Stimulated activated CD4-positive, alpha-beta T cell treated with anti-CD3 and anti-CD28 coated beads, Interleukin-1b, Interleukin-23, amount 100 ng/mL, for 24 hours (primary cell): ENCODE results near the gene KLHL33.

Experiments used
- DNase-seq, 4 experiments: peaks; one replicate each; pipeline ENCODE4 v3.0.0-alpha.2; 2020; ENCODE audit warnings: low read depth in 4 of 4, low spot score in 1 of 4

KLHL33 gene

DNA sequence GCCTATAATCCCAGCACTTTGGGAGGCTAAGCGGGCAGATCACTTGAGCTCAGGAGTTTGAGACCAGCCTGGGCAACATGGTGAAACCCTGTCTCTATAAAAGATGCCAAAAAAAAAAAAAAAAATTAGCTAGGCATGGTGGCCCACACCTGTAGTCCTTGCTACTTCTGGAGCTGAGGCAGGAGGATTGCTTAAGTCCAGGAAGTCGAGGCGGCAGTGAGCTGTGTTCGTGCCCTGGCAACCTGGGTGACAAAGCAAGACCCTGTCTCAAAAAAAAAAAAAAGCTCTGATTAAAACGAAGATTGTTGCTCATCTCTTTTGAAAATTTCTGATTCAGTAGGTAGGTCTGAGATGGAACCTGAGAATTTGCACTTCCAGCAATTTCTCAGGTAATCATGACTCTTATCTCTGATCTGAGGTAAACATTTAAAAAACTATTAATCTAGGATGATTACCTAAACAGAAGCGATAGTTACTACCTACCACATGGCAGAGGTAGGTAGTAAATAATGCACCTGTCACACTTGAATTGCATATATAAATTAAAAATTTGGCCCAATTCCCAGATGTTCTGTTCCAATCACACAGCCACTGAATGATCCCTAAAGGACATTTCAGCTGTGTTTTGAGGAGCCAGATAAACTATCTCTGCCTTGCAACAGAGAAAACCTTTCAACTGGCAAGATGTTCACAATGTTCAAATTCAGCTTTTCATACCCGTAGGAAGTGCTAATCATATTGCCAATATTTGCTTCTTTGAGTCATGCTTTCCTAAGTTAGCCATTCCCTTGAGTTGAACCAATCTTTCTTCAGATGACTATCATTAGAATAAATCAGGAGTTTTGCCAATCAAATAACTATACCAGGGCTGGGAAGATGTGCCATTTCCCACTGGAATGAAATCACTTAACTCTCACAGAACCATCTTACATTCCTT is 18.4 kb downstream of the KLHL33 start:
- DNase-seq = no peak

DNA sequence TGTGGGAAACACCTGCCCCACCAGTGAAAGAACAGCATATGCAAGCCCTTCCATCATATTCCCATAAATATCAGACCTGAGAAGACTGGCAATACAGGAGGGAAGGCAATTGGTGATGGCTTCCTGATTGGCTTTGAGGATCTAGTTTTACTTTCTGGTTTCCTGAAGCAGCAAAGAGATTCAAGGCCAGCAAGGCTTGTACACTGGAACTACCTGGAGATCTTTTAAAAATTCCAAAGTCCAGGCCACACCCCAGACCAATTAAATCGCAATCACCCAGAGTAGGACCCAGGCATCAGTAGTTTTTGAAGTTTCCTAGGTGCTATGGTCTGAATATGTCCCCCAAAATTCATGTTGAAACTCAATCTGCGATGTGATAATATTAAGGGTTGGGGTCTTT is 19.7 kb downstream of the KLHL33 start:
- no peak for DNase-seq

DNA sequence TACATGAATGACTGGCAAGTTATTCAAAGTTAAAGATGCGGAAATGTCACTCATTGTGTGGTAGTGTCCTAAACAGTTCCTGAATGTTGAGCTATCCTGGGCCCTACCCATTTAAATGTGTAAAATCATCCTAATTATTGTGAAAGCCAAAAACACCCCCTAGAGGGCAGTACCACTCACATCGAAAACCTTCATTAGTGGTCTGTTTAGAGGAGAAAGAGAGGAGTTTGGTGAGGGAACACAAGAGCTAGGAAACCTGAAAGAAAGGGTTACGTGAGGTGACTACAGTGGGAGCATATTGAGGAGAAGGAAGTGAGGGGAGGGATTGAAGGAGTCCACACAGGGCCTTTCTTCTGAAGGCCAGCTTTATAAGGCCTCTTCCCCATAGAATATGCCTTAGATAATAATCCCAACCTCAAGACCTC is 20.2 kb downstream of the KLHL33 start:
- DNase-seq = no peak

DNA sequence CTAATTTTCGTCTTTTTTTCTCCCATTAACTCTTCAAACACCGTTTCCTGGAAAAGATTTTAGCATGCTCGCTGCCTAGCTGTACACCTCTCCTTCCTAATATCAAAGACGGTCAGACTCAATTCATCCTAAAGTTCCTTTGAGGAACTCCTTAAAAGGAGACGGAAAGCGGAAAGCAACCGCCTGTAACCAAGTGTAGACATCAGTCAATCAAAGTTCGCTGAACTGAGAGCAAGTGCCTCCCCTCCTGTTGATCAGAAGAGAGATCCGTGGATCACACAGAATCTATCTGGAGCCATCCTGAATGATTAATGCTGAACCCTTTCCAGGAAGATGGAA is 22.3 kb downstream of the KLHL33 start:
- DNase-seq = no peak

DNA sequence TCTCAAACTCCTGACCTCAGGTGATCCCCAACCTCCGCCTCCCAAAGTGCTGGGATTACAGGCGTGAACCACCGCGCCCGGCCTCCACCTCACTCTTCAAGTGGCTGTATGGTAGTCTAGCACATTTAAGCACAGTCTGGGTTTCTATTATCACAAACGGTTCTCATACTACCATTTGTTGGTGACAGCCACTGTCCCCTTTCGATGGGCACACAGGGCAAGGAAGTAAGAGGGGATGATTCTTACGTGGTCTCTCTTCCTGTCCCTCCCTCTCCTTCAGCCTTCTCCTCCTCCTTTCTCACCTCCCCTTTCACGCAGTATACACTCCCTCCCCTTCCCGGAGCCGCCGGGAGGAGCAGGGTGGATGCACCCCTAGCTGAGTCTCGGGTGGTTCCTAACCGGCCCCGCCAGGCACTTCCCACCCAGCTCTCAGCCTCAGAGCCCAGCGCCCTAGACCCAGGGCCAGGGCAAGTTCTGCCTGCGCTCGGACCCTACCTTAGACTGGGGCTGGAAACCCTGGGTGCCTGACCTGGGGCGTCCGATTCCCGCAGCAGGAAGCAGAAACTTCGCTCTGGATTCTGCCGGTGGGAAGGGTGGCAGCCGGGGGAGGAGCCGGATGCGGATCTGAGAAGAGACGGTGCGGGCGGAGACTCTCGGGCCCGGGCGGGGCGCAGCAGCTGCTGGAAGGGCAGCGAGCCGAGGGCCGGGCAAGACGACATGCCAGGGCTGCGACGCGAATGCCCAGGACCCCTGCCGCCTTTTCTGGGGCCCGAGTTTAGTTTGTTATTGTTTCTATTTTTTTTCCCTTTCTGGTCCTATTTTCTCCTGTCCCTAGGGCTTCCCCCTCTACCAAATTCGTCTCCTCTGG is 22.9 kb downstream of the KLHL33 start, which contains the start of gene TEP1:
TSS of gene TEP1 (minus strand) at position 626 of the 868 bp plus-strand sequence. CDS start 5,062 bp downstream, outside the sequence.
- peak; percentile 44 to 73 (median 58) for DNase-seq

DNA sequence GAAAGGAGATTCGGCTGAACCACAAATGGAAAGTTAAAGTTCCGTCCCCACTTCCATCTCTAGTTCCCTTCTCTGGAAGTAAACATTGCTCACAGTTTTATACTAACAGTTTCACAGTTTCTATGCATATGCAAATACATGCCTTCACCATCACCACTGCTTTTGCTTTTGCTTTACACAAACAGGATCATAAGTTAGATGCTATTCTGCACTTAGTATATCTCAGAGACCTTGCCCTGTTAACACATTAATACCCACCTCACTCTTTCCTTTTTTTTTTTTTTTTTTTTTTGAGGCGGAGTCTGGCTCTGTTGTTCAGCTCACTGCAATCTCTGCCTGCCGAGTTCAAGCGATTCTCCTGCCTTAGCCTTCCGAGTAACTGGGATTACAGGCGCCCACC is 23.6 kb downstream of the KLHL33 start:
- DNase-seq = no peak

DNA sequence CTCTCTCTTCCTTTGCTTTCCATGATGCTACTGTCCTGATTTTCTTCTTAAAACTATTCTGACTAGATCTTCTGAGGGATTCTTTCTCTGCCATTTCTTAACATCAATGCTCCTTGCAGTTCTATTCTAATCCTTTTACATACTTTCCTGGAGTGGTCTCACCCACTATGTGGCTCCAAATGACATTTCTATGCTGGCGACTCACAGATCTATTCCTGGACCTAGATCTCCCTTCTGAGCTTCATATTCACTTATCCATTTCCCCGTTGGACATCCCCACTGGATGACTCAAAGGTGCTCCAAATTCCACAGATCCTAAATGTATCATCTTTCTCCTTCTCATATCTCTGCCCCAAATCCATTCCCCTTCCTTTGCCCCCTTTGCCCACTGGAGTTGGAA is 26.7 kb downstream of the KLHL33 start:
- no peak for DNase-seq

DNA sequence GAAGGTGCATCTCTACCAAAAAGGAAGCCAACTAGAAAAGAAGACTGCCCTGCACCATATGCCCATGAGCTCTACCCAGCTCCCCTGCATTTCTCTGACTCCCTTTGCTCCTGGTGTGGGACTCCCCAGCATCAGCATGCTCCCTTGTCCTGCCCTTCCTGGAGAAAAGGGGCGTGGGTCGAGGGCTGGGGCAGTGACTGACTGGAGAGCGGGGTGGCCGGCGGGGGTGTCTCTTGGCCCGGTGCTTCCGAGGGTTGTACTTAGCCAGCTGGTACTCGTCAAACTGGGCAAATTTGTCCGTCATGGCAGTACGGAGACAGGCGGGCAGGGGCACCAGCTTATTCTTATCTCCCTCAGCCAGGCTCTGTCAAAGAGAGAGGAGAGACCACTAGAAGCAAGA is 32.4 kb downstream of the KLHL33 start:
- no peak for DNase-seq

DNA sequence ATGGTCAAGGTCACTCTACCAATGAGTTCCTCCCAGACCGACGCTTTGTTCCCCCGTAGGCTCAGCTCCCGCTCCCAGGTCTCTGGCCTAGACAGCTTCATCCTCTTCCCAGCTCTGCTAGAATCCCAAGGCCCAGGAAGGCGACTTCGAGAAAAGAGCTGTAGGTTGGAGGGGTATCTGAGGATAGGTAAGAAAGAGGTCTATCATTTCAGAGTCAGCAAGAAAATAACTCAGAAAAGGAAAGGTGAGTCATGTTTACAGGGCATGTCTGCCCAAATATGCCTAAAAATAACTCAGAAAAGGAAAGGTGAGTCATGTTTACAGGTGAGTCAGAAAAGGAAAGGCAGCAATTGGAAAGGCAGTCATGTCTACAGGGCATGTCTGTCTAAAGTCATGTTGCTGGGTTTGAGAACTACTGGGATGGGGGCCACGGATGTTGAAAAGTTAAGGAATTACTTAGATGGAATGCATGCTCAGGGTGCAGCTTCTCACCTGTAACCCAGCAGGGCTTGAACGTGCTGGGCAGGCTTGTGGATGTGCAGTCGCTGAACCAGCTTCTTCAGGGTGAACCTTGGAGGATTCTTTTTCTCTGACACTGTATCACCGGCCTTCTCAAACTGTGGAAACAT is 34.9 kb downstream of the KLHL33 start:
- peak in 1 of 4 experiments; percentile 4 for DNase-seq

DNA sequence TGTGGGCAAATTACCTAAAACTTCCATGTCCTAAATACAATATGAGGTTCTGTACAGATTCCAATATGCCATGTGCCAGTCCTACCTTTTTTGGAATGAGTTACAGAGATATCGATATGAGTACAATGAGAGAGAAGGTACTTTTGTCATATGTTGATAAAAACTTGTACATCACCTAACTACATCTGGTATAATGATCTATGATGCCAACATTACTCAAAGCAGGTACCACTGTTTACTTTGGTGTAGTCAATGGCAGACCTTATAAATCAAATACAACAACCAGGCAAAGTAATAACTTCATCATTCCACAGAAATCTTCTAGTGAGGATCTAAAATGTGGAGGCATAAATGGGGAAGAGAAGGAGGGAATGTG is 35.4 kb downstream of the KLHL33 start:
- no peak for DNase-seq

DNA sequence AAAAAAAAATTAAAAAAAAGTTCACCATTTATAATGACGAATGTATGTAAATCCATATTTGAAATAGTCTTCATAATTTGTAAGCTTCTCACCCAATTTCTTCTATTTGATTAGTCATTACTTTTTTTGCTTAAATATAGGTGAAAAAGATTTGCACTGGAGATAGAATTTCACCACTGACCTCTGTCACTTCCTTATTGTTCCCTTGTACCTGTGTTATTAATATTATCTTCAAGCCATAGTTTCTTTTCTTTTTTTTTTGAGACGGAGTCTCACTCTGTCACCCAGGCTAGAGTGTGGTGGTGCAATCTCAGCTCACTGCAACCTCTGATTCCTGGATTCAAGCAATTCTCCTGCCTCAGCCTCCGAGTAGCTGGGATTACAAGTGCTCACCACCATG is 38.5 kb downstream of the KLHL33 start:
- DNase-seq = no peak

DNA sequence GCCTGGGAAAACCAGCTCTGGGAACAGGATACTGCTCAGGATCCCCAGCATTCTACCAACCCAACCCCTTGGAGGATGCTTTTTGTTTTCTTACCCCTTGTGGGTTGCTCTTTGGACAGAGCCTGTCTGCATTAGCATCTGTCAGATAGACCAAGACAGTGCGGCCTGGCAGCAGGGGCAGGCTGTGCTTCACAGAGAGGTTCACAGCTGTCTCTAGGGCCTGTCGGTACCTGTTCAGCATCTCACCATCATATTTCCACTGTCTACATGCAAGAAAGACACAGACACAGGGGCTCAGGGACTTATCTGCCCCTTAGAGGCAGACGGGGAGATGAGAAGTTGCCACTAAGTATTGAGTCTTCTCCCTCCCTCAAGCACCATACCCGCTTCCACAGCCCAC is 44.5 kb downstream of the KLHL33 start:
- DNase-seq = no peak

DNA sequence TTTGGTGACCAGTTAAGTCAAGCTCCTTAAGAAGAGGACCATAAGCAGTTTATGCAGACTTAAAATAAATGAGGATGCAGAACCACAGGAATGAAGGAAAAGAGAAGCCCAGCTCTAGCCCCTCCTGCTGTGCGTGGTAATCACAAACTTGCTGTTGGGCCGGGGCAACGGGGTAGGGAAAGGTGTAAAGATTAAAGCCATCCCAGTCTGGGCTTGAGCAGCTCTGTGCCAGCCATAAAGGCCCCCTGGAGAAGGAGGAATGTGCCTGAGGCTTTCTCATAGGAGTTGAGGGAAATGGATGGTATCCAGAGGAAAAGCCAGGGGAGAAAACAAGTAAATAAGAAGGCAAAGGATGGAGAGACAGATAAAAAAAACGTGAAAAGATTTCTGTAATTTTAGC is 47.8 kb downstream of the KLHL33 start:
- DNase-seq = no peak

DNA sequence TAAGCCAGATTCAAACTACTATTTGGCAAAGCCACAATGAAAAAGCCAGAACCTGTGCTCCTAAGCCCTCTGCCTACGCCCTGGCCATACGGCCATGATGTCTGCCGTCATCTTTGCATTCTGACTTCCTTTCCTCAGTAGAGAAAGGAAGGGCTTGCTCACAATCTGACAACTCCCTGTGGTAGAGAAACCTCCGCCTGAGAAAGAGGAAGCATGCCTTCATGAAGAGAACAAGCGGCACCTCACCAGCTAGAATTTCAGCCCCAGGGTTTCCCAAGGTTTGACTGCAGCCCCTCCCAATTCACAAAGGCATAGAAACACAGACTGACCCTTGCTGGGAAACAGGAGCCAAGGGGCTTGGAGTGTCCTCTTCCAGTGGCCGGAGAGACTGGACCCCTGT is 48.4 kb downstream of the KLHL33 start:
- no peak for DNase-seq

DNA sequence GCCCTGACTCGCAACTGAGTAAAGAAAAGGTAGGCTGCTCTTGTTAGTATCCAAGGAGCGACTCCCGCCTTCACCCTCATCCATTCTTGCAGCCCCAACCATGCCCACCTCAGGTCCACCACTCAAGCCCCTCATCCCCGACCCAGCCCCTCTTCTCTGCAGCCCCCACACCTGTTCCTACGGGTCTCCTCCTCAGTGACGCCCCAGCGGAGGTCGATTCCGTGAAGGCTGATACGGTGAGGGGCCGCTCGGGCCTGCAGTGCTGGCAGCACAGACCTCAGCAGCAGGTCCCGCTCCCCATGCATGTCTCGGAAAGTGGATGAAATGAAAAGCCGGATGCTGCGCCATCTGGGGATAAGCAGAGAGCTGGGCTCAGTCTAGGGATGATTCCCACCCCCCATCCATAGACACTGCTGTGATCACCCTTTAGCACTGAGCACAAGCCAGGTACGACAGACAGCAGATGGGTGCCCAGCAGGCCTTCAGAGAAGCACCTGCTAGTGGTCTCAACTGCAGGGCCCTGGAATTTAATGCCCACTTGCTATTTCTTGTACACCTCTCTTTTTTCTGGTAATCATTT is 49.6 kb downstream of the KLHL33 start:
- DNase-seq = no peak

DNA sequence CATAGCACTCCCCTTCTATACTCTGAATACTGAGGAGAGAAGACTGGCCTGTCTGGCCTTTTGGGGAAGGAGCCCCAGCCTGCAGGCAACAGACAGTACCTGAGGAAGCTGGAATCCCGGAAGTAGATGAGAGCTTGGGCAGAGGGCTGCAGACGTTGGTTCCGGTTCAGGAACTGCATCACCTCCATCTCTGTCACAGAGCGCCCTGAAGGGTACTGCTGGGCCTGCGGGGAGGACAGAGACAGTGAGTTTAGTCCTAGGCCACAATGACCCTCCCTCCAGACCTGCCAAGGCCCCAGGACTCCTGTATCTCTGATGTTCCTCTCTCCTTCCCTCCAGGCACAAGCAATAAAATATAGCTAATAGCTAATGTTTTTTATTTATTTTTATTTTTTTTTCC is 51.1 kb downstream of the KLHL33 start:
- no peak for DNase-seq

DNA sequence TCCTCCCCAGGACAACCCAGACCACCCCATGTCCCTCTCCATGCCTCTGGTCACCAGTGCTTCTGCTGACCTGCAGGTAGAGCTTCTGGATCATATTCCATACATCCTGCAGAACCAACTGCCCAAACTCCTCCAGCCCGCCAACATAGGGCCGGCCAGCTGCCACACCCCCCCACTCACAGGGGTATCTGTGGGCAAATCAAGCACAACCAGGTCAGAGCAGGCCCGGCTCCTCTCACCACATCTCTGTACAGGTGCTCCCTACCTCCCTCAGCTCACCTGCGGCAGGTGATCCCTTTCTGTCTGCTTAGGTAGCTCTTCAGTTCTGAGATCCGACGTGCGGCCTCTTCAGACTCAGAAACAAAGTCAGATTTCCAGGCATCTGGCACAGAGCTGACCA is 51.6 kb downstream of the KLHL33 start:
- no peak for DNase-seq

DNA sequence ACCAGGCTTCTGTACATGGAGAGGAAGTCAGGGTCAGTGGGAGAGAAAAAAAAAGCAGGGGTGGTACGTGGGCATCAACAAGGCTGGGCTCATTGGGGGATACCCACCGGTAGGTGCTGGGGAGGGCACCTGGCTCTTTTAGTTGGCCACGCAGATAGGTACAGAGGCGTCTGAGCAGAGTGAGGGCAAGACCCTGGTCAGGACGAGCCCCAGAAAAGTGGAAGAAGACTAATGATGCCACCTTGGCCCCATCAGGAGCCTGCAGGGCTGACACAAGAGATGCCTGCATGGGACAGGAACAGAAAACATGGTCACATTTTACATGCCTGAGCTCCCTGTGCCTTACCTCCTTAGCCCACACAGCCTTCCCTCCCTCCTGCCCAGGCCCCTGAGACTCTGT is 52.3 kb downstream of the KLHL33 start:
- DNase-seq = no peak

DNA sequence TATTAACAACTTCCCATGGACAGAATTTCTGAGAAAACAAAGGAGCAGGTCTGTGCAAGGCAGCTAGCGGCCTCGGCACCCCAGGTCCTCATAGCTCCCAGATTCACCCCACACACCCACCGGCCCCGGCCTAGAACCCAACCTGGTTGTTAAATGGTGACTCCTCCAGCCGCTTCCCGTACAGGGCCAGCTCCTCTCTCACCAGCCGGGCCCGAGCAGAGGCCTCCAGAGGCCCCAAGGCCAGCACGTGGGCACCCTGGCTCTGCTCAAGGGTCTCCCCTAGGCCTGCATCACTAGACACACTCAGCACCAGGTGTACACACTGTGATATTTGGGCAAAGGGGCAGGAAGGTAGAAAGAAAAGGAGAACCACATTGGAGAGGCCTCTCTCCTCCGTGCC is 52.9 kb downstream of the KLHL33 start:
- no peak for DNase-seq

DNA sequence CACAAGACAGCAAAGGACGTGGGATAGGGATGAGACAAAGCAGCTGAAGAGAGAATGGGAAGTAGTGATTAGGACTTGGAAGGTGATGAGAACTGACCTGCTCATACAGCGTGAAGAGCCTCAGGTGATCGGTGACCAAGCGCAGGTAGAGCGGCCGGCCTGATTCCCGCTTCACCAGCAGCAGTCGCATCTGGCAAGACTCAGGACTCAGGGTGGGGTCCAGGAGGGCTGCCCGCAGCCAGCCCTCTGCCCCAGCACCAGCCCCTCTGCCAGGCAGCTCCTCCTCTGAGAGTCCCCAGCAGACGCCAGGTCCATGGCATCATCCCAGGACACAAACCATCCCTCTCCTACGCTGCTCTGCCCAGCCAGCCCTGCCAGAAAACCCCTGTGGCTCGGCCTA is 53.4 kb downstream of the KLHL33 start:
- DNase-seq = no peak

DNA sequence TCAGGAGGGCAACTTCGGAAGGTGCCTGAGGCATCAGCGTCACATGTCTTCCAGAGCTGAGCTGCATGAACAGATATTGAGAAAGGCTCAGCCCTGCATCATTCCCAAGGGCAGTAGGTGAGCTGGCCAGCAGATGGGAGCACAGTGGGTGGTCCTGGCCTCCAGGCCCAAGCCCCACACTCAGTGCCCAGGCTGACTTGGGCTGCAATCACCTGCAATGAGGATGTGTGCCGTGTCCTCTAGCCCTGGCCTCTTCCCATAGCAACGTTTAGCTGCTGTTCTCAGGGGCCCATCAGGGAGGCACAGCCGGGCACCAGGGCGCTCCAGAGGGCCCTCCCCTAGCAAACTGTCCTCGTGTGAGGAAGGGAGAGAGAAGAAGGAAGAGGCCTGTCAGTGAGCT is 54.6 kb downstream of the KLHL33 start:
- no peak for DNase-seq
